Stimulated activated CD8-positive, alpha-beta memory T cell treated with anti-CD3 and anti-CD28 coated beads, Interleukin-15, amount 100 ng/mL, for 4 hours (primary cell): ENCODE data around the gene KIF26A.

Experiments used
- DNase-seq, 2 donors: peaks; one replicate each; pipeline ENCODE4 v3.0.0-alpha.2; 2020; ENCODE audit warnings: low read depth in 2 of 2

The KIF26A gene

DNA sequence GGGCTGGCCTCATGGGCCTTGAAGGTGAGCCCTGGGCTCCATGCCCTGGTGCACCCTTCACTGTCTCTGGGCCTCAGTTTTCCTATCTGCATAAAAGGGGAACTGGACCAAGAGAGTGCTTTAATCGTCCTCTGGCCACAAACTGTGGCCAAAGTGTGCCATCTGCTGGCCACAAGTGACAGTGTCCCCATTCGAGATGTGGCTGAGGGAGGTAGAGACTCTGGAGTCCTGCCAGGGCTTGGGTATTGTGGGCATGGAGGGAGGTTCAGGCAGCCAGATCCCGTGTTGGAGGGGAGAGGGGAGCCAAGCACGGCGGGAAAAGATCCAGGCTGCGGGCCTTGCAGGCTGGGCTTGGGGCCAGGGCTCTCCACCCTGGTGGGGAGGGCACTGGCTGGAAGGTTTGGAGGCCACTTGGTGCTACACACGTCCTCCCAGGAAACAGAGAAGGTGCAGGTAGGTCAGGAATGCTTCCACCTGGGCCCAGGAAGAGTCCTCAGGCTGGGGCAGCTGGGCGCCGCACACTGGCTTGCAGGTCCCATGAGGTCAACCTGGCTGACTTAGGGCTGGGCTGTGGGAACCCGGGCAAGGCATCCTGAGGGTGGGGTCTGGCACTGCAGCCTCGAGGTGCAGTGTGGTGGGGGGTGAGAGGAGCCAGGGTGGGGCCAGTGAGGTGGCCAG is 7.3 kb upstream of the KIF26A start:
- DNase-seq = no peak

DNA sequence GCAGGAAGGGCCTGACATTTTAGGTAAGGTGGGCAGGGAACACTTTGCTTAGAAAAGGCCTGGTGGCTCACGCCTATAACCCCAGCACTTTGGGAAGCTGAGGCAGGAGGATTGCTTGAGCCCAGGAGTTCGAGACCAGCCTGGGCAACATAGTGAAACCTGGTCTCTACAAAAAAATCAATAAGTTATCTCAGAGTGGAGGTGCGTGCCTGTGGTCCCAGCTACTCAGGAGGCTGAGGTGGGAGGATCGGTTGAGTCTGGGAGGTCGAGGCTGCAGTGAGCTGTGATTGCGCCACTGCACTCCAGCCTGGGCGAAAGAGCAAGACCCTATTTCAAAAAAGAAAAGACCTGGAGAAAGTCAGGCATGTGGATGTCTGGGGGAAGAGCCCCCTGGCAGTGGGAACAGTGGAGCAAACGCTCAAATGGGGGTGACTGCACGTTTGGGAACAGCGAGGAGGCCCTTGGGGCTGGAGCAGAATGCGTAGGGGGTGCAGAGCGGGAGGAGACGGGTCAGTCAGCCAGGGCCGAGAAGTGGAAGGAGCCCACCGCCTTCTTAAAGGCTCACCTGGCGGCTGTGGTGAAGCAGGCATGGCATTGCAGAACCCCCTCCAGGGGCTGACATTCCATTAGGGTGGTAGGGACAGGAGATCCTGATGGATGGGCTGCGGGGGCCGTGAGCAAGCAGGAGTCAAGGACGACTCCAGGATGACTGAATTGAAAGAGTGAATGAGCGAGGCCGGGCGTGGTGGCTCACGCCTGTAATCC is 6.2 kb upstream of the KIF26A start:
- no peak for DNase-seq

DNA sequence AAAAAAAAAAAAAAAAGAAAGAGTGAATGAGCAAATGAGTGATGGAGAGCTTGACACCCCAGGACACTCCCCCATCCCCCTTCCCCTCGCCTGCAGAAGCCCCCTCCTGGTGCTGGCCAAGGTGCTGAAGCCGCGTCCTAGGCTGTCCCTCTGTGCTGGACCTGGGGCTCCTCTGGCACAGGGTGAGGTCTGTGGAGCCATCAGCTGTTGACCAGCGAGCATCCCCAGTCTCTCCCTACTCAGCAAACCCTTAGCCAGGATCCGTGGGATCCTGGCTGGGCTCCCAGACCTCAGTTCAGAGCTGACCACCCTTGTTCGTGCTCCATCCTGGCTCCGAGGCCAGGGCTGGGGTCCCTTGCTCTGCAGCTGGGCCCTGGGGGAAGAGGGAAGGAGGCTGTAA is 5.4 kb upstream of the KIF26A start:
- DNase-seq = no peak

DNA sequence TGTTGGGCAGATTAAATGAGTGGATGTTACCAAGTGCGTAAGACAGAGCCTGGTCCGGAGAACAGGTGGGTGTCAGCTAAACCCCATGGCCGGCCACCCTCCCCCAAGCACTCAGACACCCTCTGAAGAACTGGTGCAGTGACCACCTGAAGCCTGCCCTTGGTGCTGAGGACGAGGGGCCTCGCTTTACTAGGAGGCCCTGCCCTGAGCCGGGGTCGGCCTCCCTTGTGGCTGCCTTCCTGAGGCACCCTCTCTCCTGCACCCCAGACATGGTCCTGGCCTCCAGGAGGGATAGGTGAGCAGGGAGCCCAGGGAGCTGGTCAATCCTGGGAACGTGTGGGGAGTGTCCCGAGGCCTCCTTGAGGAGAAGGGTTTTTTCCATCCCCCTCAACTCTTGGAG is 4.9 kb upstream of the KIF26A start:
- DNase-seq = no peak

DNA sequence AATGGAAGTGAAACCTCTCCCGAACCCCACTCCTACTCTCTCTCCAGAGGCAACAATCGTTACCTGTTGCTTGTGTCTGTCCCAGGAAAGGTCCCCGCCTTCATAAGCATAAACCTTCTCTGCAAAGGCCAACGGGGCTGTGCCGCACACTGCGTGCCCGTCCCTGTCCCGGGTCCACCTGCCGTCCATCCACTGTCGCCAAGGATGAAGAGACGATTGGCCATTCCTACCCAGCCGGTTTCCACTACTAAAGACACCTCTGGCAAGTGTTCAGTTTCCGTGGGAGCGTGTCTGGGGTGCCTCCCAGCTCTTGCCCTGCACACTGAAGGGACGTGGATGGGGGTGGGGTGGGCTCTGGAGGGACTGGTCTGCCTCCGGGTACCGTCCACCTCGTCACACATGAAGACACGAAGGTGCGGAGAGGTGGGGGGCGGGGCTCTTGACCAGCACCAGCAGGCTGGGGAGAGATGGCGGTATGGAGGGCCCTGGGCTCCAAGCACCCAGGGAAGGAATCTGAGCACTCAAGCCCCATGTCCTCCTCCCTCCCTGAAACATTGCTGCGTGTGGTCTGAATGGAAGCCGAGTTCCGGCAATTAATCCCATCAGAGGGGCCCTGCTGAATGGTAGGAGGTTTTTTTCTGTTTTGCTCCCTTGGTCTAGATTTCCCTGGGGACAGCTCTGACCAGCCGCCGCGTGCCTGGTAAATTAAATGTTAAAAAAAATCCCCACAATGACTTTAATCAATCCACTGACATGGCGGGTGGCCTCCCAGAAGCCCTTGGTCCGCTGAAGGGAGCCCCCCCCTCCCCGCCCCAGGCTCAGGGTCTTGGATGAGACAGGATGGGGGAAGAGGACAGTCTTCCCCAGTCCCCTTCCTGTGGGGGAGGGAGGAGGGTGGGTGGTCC is 4.1 kb upstream of the KIF26A start:
- no peak for DNase-seq

DNA sequence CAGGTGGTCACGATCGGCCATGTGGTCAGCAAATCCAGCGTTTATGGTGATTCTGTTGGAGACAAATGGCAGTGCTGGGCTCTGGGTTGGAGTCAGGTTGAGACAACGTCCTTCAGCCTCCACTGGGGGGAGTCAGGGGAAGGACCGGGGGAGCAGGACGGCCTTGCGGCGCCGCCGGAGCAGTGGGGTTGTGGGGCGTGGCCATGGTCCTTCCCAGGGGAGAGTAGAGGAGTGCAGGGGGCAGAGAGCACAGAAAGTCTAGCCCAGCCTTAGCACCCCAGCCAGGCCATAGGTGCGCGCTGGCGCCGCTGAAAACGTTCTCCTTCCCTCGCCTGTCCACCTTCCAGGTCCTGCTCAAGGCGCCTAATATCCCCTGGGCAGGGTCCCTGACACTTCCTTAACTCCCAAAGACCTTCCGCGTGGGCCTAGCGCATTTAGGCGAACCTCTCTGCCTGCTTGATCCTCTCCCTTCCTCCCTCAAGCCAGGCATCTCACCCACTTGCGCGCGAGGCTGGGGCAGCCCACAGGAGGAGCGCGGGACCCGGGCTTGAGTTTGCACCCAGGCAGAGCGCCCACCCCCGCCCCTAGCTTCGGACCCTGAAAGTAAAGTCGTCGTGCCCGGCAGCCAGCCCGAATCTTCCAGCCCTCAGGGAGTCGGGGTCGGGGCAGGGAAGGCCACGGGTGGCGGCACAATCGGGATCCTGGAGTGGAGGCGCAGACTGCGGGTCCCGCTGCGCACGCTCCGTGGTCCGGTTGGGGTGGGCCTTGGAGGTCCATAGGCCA is 3.1 kb upstream of the KIF26A start:
- no peak for DNase-seq

DNA sequence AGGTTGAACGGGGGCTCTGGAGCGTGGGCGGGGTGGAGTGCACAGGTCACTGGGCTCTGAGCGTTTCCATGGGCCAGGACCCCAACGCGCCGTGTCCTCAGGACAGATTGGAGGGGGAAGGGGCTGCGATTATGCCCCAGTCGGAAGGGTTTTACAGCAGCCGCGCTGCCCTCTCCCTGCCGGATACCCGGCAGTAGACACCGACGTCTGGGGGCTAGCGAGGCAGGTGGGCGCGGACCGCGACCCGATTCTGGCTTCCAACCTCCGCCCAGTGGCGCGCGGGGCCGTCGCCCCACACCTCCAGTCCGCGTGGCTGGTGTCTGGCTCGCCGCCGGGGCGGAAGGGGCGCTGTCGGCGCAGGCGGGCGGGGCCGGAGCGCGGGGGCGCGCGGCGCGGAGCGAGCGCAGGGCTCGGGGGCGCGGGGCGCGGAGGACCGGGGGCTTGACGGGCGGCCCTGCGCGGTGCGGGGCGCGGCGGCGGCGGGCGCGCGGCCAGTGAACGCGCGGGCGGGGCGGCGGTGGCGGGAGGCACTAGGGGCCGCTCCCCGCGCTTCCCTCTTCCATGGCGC is 2.4 kb upstream of the KIF26A start:
- DNase-seq = no peak

DNA sequence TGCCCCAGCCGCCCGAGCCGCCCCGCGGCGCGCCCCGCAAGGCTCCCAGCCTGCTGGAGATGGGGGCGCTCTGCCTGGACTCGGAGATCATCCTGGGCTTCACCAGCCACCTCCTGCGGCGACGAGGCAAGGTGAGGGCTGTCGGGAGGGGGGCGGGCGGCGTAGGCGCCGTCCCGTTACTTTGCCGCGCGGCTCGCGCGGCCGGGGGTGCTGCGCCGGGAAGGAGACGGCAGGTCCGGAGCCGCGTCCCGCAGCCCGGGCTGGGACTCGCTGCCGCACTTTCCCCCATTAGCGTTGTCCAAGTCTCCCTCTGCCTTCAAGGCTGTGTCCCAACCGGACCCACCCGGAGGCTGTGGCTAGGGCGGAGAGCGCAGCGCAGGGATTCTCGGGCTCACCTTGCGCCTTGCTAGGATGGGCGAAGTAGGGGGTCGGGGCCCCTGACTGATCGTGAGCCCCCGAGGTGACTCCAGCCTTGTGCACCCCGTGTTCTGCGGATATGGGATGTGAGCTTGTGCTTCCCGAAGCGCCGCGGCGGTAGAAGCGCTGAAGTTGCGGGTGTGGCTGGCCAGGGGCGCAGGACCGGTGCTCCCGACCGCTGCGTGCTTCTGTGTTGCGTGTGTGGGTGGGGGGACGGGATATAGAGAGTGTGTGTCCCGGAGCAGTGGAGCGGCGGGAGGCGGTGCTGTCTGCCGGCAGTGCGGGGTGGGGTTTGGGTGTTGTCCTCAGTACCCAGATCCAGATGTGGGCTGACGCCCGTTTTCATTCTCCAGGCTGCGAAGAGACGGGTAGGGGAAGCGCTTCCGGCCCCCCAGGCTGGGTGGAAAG is 1.7 kb upstream of the KIF26A start:
- DNase-seq = no peak

DNA sequence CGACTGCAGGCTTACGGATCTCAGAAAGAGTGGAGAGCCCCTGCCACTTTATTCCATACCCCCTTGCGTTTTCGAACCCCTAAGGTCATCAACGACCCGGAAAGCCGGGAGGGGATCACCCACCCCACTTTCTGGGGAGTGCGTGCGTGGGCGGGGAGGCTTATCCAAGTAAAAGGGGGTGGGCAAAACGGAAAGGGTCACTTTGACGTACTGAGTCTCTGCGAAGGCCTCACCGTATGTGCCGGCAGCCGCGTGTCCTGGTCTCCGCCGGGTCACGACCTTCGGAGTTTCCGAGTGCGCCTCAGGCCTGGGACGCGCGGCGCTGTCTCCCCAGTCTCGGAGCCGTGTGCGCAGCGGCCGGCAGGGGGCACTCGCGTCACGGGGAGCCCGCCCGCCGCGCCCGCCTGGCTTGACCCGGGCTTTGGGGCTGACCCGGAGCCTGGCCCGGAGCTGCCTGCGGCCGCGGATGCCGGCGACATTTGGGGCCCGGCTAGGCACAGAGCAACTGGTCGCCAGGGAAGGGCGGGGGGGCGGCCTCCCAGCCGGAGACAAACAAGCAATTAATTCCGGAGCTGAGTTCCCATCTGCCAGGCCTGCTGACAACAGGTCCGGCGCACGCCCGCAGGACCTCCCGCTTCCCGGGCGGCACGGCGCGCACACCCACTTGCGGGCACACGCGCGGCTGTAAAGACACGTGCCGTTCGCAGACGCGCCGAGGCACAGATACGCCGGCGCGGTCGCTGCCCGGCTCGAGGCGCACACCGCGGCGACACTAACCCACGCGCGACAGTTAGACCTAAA is 890 bp upstream of the KIF26A start:
- peak in 1 of 2 donors; percentile 32 for DNase-seq

DNA sequence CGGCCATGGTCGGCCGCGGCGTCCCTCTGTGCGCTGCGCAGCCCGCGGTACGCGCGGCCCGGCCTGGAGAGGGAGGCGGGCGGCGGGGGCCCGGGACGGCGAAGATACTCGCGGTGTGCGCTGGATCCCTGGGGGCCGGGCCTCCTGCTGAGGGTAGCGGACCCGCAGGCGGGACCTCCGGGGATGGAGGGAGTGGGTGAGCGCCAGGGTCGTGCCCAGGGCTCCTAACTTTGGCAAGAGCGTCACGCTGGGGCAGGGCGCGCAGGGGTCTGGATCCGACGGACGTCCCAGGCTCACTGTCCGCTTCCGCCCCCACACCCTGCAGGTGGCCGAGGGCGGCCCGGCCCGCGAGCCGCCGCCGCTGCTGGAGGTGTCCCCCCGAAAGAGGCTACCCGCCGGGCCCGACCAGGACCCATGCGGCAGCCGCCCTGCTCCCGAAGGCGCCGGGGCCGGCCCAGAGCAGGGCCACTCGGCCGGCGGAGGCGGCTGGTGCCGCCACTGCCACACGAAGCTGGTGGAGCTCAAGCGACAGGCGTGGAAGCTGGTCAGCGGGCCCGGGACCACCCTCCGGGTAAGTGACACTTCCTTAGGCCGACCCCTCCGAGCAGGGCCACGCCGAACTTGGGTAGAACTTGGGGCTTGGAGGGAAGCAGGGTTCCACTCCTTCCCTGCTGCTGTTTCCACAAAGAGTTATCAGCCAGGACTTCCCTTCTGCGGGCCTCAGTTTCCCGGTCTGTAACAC is 502 bp downstream of the KIF26A start:
- no peak for DNase-seq

DNA sequence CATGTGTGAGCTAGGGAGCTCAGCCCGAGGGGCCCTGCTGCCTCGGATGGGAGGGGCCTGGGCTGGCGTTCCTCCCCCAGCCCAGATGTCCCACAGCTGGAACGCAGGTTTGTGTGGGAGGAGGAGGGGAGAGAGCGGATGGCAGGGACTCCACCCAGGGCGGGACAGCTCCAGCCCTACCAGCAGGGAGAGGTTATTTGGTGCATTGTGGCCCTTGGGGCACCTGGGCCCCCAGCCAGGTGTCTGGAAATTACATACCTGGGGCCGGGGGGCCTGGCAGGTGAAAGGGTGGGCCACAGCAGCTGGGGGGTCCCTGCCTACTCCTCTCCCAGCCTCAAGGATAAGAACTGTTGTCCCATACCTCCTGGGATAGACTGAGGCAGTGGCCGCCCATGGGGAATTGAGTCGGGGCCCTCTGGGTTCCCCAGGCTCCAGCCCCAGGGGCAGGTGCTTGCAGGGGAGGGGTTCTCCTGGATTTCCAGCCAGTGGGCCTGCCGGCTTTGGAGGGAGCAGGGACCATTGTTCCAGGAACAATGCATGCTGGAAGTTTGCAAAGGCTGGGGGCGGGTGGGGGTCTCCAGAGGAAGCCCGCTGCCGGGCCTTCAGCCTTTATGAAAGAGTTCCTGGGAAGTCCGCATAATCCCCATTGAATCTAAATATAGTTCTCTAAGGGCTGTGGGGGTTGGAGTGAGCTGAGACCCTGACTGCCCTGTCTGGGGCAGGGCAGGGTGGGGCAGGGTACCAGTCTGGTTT is 1.2 kb downstream of the KIF26A start:
- no peak for DNase-seq

DNA sequence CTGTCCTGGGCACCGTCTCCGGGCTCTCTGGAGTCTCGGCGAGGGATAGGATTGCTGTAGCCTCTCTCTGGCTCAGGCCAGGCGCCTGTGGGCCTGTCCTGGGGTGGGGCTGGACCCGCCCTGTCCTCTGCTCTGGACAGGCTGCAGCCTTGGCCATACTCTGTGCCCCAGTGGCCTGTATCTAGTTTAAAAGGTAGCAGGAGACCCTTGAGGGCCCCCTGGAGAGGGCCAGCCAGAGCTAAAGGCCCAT is 1.8 kb downstream of the KIF26A start:
- DNase-seq = no peak

DNA sequence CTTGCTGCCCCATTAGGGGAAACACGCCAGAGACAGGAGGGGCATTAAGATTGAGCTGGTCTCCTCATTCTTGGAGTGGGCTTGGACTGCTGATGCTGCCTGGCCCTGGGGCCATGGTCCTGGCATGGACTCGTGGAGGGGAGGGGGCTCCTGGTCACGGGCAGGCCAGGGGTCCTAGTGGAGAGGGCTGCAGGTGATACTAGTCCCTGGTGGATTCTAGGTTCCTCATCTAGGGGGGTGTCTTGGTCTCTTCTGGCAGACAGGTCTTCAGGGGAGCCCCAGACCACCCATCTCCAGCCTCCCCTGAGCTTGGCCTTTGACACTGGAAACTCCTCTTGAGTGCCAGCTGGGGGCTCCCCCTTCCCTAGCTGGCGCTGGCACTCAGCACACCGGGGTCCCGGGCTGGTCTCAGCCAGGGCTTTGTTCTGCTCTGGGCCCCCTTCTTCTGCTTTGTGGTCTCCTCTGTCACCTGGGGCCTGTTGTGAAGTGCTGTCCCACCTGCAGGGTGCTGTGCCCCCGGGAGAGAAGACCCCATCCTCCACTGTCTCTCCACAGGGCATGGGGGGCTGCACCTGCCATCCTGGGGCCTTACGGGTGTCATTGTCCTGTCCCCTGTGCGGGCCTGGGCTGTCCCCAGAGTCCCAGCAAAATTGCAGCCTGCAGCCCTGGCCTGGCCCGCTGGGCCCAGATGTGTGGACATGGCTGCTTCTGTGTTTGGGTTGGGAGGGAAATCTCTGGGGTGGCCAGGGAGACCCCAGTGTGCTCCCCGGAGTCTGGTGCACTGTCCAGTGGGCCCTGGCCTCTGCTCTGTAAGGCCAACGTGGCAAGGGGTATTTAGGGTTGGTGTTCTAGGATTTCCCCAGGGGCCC is 2.3 kb downstream of the KIF26A start:
- DNase-seq = no peak

DNA sequence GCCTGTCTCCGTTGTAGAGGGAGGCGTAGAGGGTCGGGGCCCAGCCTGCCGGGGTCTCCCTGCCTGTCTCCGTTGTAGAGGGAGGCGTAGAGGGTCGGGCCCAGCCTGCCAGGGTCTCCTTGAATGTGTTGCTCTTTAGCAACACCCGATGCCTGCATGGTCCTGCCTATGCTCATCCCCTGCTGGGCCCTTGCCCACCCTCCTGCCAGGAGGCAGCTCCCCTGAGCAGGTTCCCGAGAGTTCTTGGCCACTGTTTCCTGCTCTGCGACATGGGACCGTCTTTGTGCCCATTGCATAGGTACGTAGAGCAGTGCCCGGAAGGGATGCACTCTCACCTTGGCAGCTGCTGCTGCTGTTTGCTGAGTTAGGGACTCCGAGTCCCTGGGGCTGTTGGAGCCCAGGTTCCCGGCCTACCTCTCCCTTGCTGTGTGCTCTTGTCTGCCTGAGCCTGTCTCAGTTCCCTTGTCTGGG is 3.3 kb downstream of the KIF26A start:
- no peak for DNase-seq

DNA sequence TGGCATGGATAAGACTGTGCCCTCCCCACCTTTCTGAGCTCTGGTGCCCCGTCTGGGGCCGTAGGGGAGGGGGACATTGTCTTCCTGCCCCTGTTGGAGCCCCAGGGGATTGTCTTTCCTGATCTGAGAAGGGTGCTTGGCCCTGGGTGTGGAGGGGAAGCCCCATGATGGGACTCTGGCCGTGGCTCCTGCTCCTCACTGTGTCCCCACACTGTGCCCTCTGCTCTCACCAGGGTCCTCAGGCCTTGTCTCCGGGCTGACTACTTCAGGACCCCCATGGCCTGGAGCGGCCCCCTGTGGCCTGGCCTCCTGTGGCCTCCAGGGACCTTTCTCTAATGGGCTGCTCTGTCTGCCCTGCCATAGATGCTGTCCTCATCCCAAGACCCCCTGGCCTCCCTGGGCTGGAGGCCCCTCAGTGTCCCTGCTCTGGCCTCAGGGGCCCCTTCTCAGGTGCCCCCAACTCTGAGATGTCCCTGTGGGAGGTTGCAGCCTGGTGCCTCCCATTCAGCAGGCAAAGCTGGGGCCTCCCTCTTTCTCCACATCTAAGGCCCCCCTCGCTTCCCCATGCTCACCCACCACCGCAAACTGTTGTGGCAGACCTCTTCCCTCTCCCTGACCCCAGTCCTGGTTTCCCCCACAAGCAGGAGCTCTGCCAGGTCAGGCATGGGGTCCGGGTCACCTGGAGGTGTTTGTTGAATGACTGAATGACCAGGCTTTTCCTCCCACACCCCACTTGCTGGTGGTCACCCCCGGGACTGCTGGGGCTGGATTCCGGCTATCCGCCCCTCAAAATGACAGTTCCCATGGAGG is 4.0 kb downstream of the KIF26A start:
- no peak for DNase-seq

DNA sequence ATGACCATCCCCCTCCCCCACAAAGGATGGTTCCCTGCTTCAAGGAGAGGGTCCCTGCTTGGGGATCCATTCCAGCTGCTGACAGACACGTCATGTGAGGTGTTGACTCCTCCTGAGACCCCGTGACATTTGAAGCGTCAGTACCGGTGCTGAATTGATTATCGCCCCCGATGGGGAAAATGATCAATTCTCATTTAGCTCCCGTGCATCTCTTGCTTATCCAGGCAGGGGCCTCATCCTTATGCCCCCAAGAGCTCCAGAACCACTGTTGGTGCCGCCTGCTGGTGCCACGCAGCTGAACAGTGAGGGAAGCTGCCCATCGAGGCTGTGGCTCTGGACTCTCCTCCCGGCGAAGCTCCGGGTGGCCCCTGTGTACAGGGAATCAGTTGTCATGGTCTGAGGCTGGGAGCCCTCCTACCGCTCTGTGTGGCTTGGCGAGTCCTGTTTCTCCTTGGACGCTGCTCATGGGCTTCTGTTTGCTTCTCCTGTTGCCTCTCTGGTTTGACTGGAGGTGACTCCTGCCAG is 4.6 kb downstream of the KIF26A start:
- DNase-seq = no peak
